Stimulated activated CD4-positive, alpha-beta T cell treated with anti-CD3 and anti-CD28 coated beads, Interleukin-12 subunit alpha, Interleukin-12 subunit beta, amount 100 ng/mL, for 48 hours (primary cell): ENCODE results near the gene KRT76.

Source experiments
- DNase-seq, 3 donors: peaks; one replicate each; pipeline ENCODE4 v3.0.0-alpha.2; 2020; ENCODE audit warnings: low read depth in 2 of 3, low spot score in 1 of 3

The KRT76 gene

DNA sequence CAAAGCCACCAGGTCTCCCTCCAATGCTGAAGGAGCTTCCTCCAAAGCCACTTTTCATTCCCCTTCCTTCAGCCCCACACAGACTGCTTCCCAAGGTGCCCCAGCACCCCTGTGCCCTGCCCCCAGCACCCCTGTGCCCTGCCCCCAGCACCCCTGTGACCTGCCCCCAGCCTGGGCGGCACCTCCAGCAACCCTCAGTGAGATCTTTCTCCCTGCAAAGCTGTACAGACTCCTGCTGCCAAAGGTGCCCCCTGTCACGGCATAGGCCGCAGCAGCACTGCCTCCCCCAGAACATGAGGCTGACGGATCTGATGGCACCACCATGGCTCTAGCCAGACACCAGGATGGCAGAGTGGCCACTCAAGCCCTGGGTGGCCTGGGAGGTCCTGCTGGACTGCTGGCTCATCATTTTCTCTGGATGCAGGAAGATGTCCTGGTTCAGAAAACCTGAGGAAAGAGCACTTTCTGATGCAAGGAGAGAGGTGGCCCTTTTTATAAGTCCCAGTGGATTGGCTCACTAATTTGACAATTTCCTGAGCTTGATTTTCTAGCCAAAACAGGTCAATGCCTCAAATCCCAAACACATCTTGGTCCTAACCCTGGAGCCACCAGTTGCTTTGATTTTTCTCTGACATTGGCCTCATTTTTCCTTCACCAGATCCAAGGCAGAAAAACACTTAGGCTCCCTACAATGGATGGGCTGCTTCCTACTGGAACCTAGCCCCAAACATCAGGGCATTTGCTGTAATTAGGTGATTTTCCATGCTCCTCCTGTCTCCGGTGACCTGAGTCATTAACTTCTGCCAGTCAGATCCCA lies 41.1 kb downstream of the KRT76 start:
- DNase-seq: no peak

DNA sequence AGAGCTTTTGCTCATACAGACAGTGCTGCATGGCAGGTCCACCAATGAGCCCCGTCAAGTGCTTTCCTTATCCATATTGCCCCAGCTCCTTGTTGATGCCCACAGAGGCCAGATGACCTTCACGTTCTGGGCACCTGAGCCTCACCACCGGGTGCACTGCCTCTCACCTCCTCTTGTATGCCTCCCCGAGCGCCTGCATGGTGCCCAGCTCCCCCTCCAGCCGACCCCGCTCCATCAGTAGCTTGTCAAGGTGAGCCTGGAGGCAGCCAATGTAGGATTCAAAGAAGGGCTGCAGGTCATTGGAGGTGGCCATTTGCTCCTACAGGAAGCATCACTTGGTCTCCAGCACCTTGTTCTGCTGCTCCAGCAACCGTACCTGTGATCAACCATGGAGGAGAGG lies 42.0 kb downstream of the KRT76 start:
- DNase-seq: no peak

DNA sequence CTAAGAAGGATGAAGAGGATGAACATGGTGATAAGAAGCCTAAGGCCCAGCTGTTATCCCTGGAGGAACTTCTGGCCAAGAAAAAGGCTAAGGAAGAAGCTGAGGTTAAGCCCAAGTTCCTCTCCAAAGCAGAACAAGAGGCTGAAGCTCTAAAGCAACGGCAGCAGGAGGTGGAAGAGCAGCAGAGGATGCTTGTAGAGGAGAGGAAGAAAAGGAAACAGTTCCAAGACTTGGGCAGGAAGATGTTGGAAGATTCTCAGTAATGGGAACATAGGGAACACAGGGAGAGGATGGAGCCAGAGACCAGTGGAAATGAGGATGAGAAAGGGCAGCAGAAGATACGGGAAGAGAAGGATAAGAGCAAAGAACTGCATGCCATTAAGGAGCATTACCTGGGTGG lies 46.4 kb downstream of the KRT76 start:
- DNase-seq: no peak

DNA sequence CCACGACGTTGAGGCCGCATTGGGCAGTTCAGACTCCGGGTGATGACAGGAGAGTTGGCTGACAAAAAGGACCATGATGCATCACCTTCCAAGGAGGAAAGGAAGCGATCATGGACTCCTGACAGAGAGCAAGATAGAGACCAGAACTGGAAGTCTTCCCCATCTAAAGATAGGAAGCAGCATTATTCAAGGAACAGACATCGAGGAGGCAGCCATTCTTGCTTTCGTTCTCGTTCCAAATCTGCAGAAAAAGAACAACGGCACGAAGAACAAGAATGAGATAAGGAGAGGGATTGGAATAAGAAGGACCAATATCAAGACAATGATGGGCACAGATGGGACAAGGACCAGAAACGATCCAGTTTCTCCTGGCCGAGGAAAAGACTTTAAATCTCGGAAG lies 46.8 kb downstream of the KRT76 start:
- no peak for DNase-seq

DNA sequence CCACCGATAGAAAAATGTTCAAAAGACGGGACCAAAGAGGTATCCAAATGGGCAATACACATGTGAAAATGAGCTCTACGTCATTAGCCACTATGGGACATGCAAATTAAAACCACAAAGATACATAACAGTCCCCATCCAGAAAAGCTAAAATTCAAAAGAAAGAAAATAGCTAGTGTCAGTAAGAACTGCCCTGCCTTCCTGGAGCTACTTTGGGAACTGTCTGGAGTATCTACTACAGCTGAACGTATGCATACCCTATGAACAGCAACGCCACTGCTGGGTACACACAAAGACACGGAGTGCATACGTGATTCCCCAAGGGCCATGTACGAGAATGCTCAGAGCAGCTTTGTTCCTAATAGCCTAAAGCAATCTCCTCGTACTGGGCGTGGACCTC lies 48.0 kb downstream of the KRT76 start:
- DNase-seq: no peak

DNA sequence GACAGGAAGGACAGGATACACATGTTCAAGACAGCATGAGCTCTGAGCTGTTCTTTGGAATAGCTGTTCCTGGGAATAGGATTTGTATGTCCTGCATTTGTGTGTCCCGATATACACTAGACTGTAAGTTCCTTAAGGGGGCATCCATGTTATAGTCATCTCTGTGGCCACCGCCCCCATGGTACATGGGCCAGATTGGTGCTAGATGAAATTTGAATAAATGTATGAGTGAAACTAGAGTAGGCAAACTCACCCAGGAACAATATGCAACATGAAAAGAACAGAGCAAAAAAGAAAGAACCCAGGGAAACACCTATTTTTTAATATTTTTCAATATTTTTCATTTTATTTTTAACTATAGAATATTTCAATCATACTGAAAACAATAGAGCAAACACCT lies 48.8 kb downstream of the KRT76 start:
- no peak for DNase-seq

DNA sequence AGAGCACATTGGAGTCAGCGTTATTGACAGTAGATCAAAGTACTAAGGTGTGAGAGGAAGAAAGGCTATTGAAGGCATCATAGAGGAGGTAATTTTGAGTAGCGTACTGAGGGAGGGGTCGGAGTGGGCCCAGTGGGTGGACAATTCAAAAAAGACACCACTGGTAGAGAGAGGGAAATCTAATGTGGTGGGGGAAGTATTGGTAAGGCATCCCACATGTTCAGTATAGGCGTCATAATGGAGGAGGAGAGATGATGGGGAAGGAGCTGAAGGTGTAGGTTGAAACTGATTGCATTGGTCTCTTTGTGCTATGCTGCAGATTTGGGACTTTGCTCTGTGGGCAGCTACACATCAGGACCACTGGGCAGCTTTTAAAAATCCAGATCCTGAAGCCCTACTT lies 50.1 kb downstream of the KRT76 start:
- no peak for DNase-seq

DNA sequence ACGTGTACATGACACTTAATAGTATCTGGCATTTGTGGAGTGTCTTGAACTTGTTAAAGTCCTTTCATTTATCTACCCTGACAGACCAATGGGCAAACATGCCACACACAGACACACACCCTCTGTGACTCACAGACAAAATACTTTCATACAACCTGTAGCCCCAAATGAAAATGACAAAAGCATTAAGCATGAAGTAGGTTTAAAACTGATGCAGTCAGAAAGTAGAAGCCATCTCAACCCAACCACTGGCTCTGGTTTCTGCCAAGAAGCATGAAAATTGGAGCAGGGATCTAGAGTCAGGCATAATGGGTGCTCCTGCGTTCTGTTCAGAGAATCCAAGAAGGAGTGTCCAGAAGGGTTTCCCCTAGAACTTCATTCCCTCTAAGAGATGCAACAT lies 50.7 kb downstream of the KRT76 start:
- DNase-seq: no peak

DNA sequence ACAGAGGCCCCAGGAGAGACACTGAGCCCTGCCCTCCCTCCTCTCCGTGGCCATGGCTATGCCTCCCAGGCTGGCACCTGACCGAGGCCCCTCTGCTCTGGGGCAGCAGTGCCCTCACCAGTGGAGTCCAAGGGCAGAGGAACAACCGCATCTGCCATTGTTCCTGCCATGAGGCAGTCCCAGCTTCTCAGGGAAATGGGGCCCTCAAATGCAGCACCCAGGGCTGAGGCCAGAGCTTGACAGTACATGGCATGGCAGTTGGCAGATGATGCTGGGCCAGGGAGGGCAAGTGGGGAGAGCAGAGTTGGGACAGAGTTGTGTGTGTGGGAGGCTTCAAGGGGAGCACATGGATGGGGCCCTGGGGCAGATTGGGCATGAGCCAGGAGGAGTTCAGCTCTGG lies 52.8 kb downstream of the KRT76 start:
- no peak for DNase-seq

DNA sequence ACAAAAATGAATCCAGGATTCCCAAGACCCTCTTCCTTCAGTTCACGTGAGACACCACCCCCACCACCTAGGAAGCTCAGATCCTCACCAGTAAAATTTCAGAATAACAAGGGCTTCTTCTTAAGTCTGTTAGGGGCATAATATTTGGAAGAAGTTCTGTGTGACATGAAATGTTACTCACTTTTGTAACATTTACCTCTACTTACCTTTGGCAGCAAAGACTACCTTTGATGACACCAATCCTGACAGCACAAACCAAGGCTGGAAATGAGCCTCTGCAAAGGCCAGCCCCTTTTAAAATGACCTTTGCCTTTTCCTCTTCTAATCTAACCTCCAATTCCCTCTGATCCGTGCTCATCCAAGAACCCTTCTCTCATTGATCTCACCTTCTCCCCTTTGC lies 54.5 kb downstream of the KRT76 start:
- DNase-seq: no peak

DNA sequence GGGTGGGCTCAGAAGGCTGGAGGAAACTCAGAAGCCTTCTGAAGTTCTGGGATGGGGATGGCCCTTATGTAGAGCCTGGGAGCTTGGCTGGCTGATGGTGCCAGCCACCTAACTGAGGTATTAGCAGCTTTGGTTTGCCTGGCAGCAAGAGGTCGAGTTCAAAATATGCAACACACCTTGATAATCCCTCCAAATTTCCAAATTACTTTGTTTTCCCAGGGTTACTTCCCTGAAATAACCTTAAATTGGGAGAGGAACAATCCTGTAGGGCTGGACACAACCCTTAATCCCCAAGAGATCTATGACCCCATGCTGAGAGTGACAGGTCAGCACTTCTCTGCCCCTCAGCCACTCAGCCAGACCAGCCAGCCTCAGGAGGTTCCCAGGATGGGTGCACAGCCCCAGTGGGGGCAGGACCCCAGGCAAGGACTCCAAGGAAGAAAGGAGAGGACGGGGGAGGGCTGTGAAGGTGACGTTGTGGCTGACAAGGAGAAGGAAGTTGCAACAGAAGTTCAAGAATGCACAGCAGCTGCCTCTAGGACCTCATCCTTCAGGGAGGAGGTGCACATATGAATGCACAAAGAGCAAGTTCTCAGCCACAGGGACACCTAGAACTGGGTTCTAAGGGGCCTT lies 55.2 kb downstream of the KRT76 start:
- no peak for DNase-seq

DNA sequence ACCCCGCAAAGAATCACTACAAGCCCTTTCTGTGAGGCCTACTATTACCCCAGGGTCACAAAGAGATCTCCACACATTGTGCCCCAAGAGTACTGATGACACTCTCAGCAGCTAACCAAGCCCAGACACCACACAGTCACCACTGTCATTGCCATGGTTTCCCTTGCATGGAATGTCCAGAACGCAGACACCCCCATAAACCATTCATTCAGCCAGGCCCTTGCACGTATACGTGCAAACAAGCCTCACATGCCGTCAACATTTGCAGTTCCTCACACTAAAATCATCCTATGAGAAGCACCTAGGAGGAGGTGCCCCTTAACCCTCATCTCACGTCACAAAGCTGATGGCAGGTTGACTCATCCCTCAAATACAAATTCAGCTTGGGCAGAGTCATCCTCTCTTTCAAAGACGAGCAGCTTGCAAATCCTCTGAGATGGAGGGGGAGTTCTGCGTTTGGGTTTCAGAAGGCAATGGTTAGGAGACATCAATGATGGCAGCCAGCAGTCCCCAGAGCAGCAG lies 56.7 kb downstream of the KRT76 start:
- DNase-seq: no peak
